ENCODE results near the gene ANGEL1.

GRCh38 chr14:76771437-76771980 lies 41.2 kb downstream of the ANGEL1 start:
- TF ChIP-seq POLR2AphosphoS5 (IDR thresholded peaks at IDR 0.05; ENCODE audit: low read depth) (no peak), CTCF (conservative IDR thresholded peaks at IDR 0.05; ENCODE audit: low read depth in 2 of 2) (no peak), ZNF462 (CRISPR knock-in tag; IDR thresholded peaks at IDR 0.05) (no peak), REST (IDR thresholded peaks at IDR 0.05; ENCODE audit: unreplicated experiment) (no peak), EZH2 (IDR thresholded peaks at IDR 0.05; ENCODE audit: low read depth, unreplicated experiment) (no peak), EZH2phosphoT487 (IDR thresholded peaks at IDR 0.05; ENCODE audit: unreplicated experiment) (no peak), CREB1 (CRISPR knock-in tag; IDR thresholded peaks at IDR 0.05; ENCODE audit: low read depth) (no peak), ZNF114 (CRISPR knock-in tag; IDR thresholded peaks at IDR 0.05) (no peak), ETS1 (IDR thresholded peaks at IDR 0.05) (no peak), JUNB (IDR thresholded peaks at IDR 0.05; ENCODE audit: unreplicated experiment) (no peak), NANOG (IDR thresholded peaks at IDR 0.05; ENCODE audit: borderline replicate concordance) (no peak)
